ENCODE data around the gene IGF2R.

IGF2R gene

DNA sequence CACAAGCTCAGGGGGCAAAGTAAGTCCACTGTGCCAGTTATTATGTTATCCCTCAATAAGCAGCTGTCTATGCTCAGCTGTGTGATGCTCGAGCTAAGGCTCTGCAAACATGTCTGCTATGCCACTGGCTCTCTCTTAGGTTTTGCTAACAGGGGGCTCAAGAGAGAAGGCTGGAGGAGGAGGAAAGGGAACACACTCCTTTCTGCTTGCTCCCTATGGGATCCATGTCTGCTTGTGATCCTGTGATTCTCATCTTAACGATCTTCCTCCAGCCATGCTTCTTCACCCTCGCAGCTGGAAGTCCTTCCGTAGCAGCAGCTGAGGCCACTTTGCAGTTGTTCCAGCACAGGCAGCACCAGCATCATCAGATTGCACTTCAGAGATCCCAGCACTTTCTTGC, 37.0 kb upstream of the IGF2R start:
- no peak overlapping the region for H3K4me3 ChIP-seq (ENCODE audit: low read depth, low read length)
- no peak for DNase-seq (ENCODE audit: low read depth)
- TF ChIP-seq MYC (IDR thresholded peaks at IDR 0.05; ENCODE audit: low read depth, low read length), result no peak
- TF ChIP-seq MAX (IDR thresholded peaks at IDR 0.05; ENCODE audit: low read depth, low read length), result no peak
- TF ChIP-seq, protein P1, sequence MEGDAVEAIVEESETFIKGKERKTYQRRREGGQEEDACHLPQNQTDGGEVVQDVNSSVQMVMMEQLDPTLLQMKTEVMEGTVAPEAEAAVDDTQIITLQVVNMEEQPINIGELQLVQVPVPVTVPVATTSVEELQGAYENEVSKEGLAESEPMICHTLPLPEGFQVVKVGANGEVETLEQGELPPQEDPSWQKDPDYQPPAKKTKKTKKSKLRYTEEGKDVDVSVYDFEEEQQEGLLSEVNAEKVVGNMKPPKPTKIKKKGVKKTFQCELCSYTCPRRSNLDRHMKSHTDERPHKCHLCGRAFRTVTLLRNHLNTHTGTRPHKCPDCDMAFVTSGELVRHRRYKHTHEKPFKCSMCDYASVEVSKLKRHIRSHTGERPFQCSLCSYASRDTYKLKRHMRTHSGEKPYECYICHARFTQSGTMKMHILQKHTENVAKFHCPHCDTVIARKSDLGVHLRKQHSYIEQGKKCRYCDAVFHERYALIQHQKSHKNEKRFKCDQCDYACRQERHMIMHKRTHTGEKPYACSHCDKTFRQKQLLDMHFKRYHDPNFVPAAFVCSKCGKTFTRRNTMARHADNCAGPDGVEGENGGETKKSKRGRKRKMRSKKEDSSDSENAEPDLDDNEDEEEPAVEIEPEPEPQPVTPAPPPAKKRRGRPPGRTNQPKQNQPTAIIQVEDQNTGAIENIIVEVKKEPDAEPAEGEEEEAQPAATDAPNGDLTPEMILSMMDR (IDR thresholded peaks at IDR 0.05; ENCODE audit: low read depth, low read length), result no peak
- no peak for TF ChIP-seq POLR2A (IDR thresholded peaks at IDR 0.05; ENCODE audit: extremely low read depth, insufficient read length)

GRCh38 chr6:159933077-159933476, 35.8 kb upstream of the IGF2R start:
- DNase-seq (ENCODE audit: low read depth), result no peak
- no peak overlapping the region for H3K4me3 ChIP-seq (ENCODE audit: low read depth, low read length)
- TF ChIP-seq MAX (IDR thresholded peaks at IDR 0.05; ENCODE audit: low read depth, low read length) (no peak), POLR2A (IDR thresholded peaks at IDR 0.05; ENCODE audit: extremely low read depth, insufficient read length) (no peak), MYC (IDR thresholded peaks at IDR 0.05; ENCODE audit: low read depth, low read length) (no peak)
- TF ChIP-seq, protein P1 (IDR thresholded peaks at IDR 0.05; ENCODE audit: low read depth, low read length), result no peak

GRCh38 chr6:159934181-159934580, 34.7 kb upstream of the IGF2R start:
- TF ChIP-seq, protein P1 (IDR thresholded peaks at IDR 0.05; ENCODE audit: low read depth, low read length), result no peak
- no peak for TF ChIP-seq MAX (IDR thresholded peaks at IDR 0.05; ENCODE audit: low read depth, low read length)
- no peak for TF ChIP-seq POLR2A (IDR thresholded peaks at IDR 0.05; ENCODE audit: extremely low read depth, insufficient read length)
- TF ChIP-seq MYC (IDR thresholded peaks at IDR 0.05; ENCODE audit: low read depth, low read length), result no peak
- H3K4me3 ChIP-seq (ENCODE audit: low read depth, low read length), result no peak overlapping the region
- DNase-seq (ENCODE audit: low read depth), result no peak

GRCh38 chr6:159935065-159935464, 33.8 kb upstream of the IGF2R start:
- no peak for TF ChIP-seq POLR2A (IDR thresholded peaks at IDR 0.05; ENCODE audit: extremely low read depth, insufficient read length)
- TF ChIP-seq MYC (IDR thresholded peaks at IDR 0.05; ENCODE audit: low read depth, low read length), result no peak
- no peak for TF ChIP-seq MAX (IDR thresholded peaks at IDR 0.05; ENCODE audit: low read depth, low read length)
- TF ChIP-seq, protein P1 (IDR thresholded peaks at IDR 0.05; ENCODE audit: low read depth, low read length), result no peak
- no peak for DNase-seq (ENCODE audit: low read depth)
- H3K4me3 ChIP-seq (ENCODE audit: low read depth, low read length), result no peak overlapping the region

DNA sequence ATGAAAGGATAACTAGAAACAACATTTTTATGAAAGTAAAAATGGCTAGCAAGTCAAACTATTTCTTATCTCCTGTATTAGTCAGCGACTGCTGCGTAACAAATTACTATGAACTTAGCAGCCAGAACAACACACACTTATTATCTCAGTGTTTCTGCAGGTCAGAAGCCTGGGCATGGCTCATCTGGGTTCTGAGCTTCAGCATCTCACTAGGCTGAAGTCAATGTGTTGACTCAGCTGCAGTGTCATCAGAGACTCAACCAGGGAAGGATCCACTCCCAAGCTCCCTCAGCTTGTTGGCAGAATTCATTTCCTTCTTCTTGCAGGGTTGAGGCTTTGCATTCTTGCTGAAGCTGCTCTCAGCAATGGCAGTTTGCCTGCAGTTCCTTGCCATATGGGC, 33.2 kb upstream of the IGF2R start:
- no peak for DNase-seq (ENCODE audit: low read depth)
- TF ChIP-seq MYC (IDR thresholded peaks at IDR 0.05; ENCODE audit: low read depth, low read length) (no peak), MAX (IDR thresholded peaks at IDR 0.05; ENCODE audit: low read depth, low read length) (no peak), POLR2A (IDR thresholded peaks at IDR 0.05; ENCODE audit: extremely low read depth, insufficient read length) (no peak)
- TF ChIP-seq, protein P1 (IDR thresholded peaks at IDR 0.05; ENCODE audit: low read depth, low read length), result no peak
- no peak overlapping the region for H3K4me3 ChIP-seq (ENCODE audit: low read depth, low read length)

DNA sequence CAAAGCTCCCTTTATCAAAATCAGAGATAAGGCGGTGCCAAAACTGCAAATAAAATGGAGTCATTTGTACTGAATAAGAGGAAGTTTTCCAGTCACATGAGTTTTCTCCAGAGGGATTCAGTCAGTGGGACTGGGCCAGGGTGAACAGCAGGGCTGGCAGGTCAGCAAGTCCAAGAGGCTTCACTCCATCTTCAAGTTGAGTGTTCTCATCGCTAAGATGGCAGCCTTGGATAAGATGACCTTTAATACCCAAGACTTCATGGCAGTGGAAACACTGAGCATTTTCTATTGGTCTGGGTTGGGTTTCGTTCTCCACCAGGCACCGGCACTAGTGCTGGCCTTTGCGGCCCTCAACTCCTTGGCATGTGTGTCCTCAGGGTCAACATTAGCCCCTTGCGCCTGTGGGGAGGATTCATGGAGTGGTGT, 29.3 kb upstream of the IGF2R start:
- TF ChIP-seq POLR2A (IDR thresholded peaks at IDR 0.05; ENCODE audit: extremely low read depth, insufficient read length) (no peak), MAX (IDR thresholded peaks at IDR 0.05; ENCODE audit: low read depth, low read length) (no peak), MYC (IDR thresholded peaks at IDR 0.05; ENCODE audit: low read depth, low read length) (no peak)
- TF ChIP-seq, protein P1 (IDR thresholded peaks at IDR 0.05; ENCODE audit: low read depth, low read length), result no peak
- H3K4me3 ChIP-seq (ENCODE audit: low read depth, low read length), result no peak overlapping the region
- DNase-seq (ENCODE audit: low read depth), result no peak
